Ishikawa (cell line): ENCODE results near the gene ADAP2.
A peak's percentile ranks its signal among the peaks of the same experiment; 100 is the strongest.

ENCODE experiments used
- CEBPB ChIP-seq: IDR thresholded peaks from 2 replicates; pipeline ENCODE4 v1.6.1; 2012
- CREB1 ChIP-seq: IDR thresholded peaks from 2 replicates; pipeline ENCODE4 v1.6.1; 2012; ENCODE audit warnings: low read depth
- EGR1 ChIP-seq: IDR thresholded peaks from 2 replicates; pipeline ENCODE4 v1.6.1; 2012
- EP300 ChIP-seq: IDR thresholded peaks from 2 replicates; pipeline ENCODE4 v1.6.1; 2012; ENCODE audit warnings: borderline replicate concordance
- FOXM1 ChIP-seq: IDR thresholded peaks from 2 replicates; pipeline ENCODE4 v1.6.1; 2012; ENCODE audit warnings: low read depth, borderline replicate concordance
- MAX ChIP-seq: IDR thresholded peaks from 2 replicates; pipeline ENCODE4 v1.6.1; 2012
- NFIC ChIP-seq: IDR thresholded peaks from 2 replicates; pipeline ENCODE4 v1.6.1; 2012
- RAD21 ChIP-seq: IDR thresholded peaks from 2 replicates; pipeline ENCODE4 v1.6.1; 2012; ENCODE audit warnings: low read depth
- REST ChIP-seq: IDR thresholded peaks from 2 replicates; pipeline ENCODE4 v1.6.1; 2012; ENCODE audit warnings: low read depth, mild to moderate bottlenecking
- TAF1 ChIP-seq: IDR thresholded peaks from 2 replicates; pipeline ENCODE4 v1.6.1; 2012; ENCODE audit warnings: low read depth, mild to moderate bottlenecking
- TCF12 ChIP-seq: IDR thresholded peaks from 2 replicates; pipeline ENCODE4 v1.6.1; 2012; ENCODE audit warnings: low read depth
- TEAD4 ChIP-seq: IDR thresholded peaks from 2 replicates; pipeline ENCODE4 v1.6.1; 2012
- USF1 ChIP-seq: IDR thresholded peaks from 2 replicates; pipeline ENCODE4 v1.6.1; 2012
- YY1 ChIP-seq: IDR thresholded peaks from 2 replicates; pipeline ENCODE4 v1.6.1; 2012; ENCODE audit warnings: low read depth
- ZBTB7A ChIP-seq: IDR thresholded peaks from 2 replicates; pipeline ENCODE4 v1.6.1; 2012; ENCODE audit warnings: low read depth

The ADAP2 gene

GRCh38 chr17:30992551-30992950, 70.8 kb downstream of the ADAP2 start:
- TF ChIP-seq CREB1 (no peak), REST (no peak), CEBPB (no peak), EP300 (no peak), TEAD4 (no peak), MAX (no peak), TAF1 (no peak)

- TF ChIP-seq EP300 (peak; percentile 35; the same call in 1 of the 2 replicates), REST (no peak), CEBPB (peak; percentile 89), MAX (peak; percentile 54), TEAD4 (peak; percentile 83), ZBTB7A (no peak)
Measured at GRCh38 chr17:30995347-30995746, 73.6 kb downstream of the ADAP2 start.

- TF ChIP-seq RAD21: no peak
- no peak for TF ChIP-seq EGR1
Measured at GRCh38 chr17:30996486-30996885, 74.7 kb downstream of the ADAP2 start.

GRCh38 chr17:30997270-30997669, 75.5 kb downstream of the ADAP2 start:
- no peak for TF ChIP-seq ZBTB7A
- TF ChIP-seq CEBPB: no peak
- no peak for TF ChIP-seq CREB1

GRCh38 chr17:30997842-30998241, 76.1 kb downstream of the ADAP2 start:
- TF ChIP-seq EGR1: no peak
- no peak for TF ChIP-seq ZBTB7A
- no peak for TF ChIP-seq CEBPB
- TF ChIP-seq FOXM1: no peak
- TF ChIP-seq CREB1: no peak
- TF ChIP-seq YY1: no peak
- TF ChIP-seq USF1: no peak
- no peak for TF ChIP-seq TEAD4

- TF ChIP-seq TEAD4 (no peak), TAF1 (no peak), CREB1 (no peak), TCF12 (no peak), ZBTB7A (no peak), REST (no peak), NFIC (no peak), EGR1 (no peak), EP300 (no peak), YY1 (no peak), CEBPB (no peak), USF1 (no peak), MAX (no peak), RAD21 (no peak), FOXM1 (no peak)
Measured at GRCh38 chr17:31002047-31002446, 80.3 kb downstream of the ADAP2 start.
